ENCODE measurements around the gene IQGAP2. TPM values are rescaled to one million over a fixed set of nuclear protein-coding genes. Genes with fewer than 3 reads are reported as not detected.

IQGAP2 gene
- total and polyA plus RNA-seq, 2 of the 8 experiments (the other 6 are each of a cell fraction or from before 2014, with no cell fraction given), result 19.7 to 66.0 TPM

DNA sequence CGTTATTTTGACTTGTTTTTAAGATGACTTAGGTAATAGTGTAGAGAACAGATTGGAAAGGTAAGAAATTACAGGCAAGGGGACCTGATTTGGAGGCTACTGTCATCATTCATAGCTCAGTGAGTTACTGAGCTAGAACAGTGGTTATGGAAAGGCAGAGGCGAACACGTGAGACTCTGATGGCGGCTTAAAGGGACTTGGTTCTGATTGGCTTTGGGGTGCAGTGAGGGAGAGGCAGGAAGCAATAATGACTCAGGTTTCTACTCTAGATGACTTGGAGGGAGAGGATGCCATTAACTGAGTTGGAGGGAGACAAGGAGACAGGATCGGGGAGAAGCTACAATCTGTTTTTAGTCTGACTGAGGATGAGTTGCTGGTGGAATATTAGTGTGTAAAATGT lies 217.1 kb downstream of the IQGAP2 start:
- Histone ChIP-seq H3K23me2 (ENCODE audit: low read depth, low read length) (no peaks in the 10 kb centered on the region), H3K36me3 (ENCODE audit: control insufficient read depth in 2 of 4, insufficient read depth in 4 of 4, low read length in 3 of 4) (no peaks in the 10 kb centered on the region), H3K27me3 (replicated peaks in 1 of 4; ENCODE audit: control insufficient read depth in 3 of 4, extremely low read depth in 1 of 4, insufficient read depth in 3 of 4, low read length in 3 of 4) (no peaks in the 10 kb centered on the region), H3K4me1 (replicated peaks in 1 of 4; ENCODE audit: control insufficient read depth in 3 of 4, insufficient read depth in 4 of 4, low read length in 3 of 4) (peaks cover 0 to 6% (median 4%) of the 10 kb centered on the region in 4 experiments; a peak in 3 of 7 replicates), H2BK20ac (ENCODE audit: low read length) (no peak overlapping the region), H3K18ac (ENCODE audit: extremely low read depth, low read length) (no peak overlapping the region), H4K91ac (replicated peaks; ENCODE audit: insufficient read length, low read length) (no peak overlapping the region), H4K20me1 (replicated peaks in 1 of 2; ENCODE audit: control insufficient read depth in 1 of 2, insufficient read depth in 2 of 2, low read length in 2 of 2) (no peaks in the 10 kb centered on the region), H3K79me1 (ENCODE audit: low read depth, low read length) (no peaks in the 10 kb centered on the region), H3K9ac (replicated peaks in 1 of 4; ENCODE audit: extremely low read depth in 1 of 4, low read depth in 3 of 4, low read length in 3 of 4) (no peak overlapping the region), H3K14ac (ENCODE audit: insufficient read length) (no peak overlapping the region), H3K23ac (ENCODE audit: insufficient read length) (no peak overlapping the region), H3K56ac (replicated peaks; ENCODE audit: insufficient read length, low read depth, low read length) (no peak overlapping the region), H3K79me2 (ENCODE audit: control insufficient read depth in 1 of 2, insufficient read depth in 2 of 2, low read length in 2 of 2) (no peaks in the 10 kb centered on the region), H4K8ac (ENCODE audit: extremely low read depth, insufficient read depth, low read length) (no peak overlapping the region), H2BK5ac (ENCODE audit: low read depth, low read length) (no peak overlapping the region), H2AFZ (ENCODE audit: low read length) (no peak overlapping the region), H4K5ac (ENCODE audit: insufficient read length, low read depth, low read length) (no peak overlapping the region), H2BK12ac (ENCODE audit: low read depth, low read length) (no peak overlapping the region), H2BK15ac (ENCODE audit: low read length) (no peak overlapping the region), H3K9me3 (ENCODE audit: insufficient read depth in 2 of 2, low read depth in 1 of 2, low read length in 1 of 2) (no peaks in the 10 kb centered on the region), H3K4me3 (ENCODE audit: extremely low read depth in 1 of 4, insufficient read depth in 2 of 4, low read depth in 3 of 4, low read length in 4 of 4) (no peak overlapping the region), H2AK5ac (ENCODE audit: low read depth, low read length) (no peak overlapping the region), H3K27ac (ENCODE audit: low read depth, low read length) (no peak overlapping the region), H2BK120ac (replicated peaks; ENCODE audit: low read depth, low read length) (no peak overlapping the region), H3K4ac (replicated peaks; ENCODE audit: insufficient read length, low read depth, low read length) (no peak overlapping the region), H3K4me2 (ENCODE audit: insufficient read depth in 1 of 2, low read depth in 2 of 2, low read length in 2 of 2) (no peak overlapping the region)
- POLR2A ChIA-PET (ENCODE audit: partially characterized antibody), result interaction anchor here (1.3 kb wide), 1 partner anchor 9 kb away, joined by 3 read pairs; no protein-coding TSS in a partner anchor
- FAIRE-seq (no peak), DNase-seq (ENCODE audit: low read depth in 1 of 2, low spot score in 2 of 2) (no peak)
- 85% methylated on average over 5 of the region's 5 CpGs; no CpG with 5 or more reads in 1 of the 2 experiments for WGBS, 2 experiments (ENCODE audit: extremely low coverage in 1 of 2, insufficient coverage in 1 of 2, insufficient read length in 1 of 2, insufficient replicate concordance in 2 of 2, low coverage in 1 of 2, low lambda C conversion rate in 2 of 2, missing lambda C conversion rate in 1 of 2)
- CTCF ChIA-PET (ENCODE audit: partially characterized antibody), result interaction anchor here (0.7 to 1.5 kb wide), 5 partner anchors 11 to 154 kb away, joined by 3 read pairs; no protein-coding TSS in a partner anchor
- TF ChIP-seq, protein P1, sequence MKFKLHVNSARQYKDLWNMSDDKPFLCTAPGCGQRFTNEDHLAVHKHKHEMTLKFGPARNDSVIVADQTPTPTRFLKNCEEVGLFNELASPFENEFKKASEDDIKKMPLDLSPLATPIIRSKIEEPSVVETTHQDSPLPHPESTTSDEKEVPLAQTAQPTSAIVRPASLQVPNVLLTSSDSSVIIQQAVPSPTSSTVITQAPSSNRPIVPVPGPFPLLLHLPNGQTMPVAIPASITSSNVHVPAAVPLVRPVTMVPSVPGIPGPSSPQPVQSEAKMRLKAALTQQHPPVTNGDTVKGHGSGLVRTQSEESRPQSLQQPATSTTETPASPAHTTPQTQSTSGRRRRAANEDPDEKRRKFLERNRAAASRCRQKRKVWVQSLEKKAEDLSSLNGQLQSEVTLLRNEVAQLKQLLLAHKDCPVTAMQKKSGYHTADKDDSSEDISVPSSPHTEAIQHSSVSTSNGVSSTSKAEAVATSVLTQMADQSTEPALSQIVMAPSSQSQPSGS (IDR thresholded peaks at IDR 0.05; ENCODE audit: low read length), result no peak
- TF ChIP-seq MAFK (IDR thresholded peaks at IDR 0.05; ENCODE audit: low read depth, low read length), result no peak
- TF ChIP-seq, protein P2, sequence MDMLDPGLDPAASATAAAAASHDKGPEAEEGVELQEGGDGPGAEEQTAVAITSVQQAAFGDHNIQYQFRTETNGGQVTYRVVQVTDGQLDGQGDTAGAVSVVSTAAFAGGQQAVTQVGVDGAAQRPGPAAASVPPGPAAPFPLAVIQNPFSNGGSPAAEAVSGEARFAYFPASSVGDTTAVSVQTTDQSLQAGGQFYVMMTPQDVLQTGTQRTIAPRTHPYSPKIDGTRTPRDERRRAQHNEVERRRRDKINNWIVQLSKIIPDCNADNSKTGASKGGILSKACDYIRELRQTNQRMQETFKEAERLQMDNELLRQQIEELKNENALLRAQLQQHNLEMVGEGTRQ (IDR thresholded peaks at IDR 0.05; ENCODE audit: low read length), result no peak
- no peak for TF ChIP-seq GABPA (IDR thresholded peaks at IDR 0.05; ENCODE audit: borderline replicate concordance, insufficient read depth, low read length)
- no peak for TF ChIP-seq CBX8 (IDR thresholded peaks at IDR 0.05; ENCODE audit: borderline replicate concordance, low read depth, low read length)
- TF ChIP-seq, protein P3, sequence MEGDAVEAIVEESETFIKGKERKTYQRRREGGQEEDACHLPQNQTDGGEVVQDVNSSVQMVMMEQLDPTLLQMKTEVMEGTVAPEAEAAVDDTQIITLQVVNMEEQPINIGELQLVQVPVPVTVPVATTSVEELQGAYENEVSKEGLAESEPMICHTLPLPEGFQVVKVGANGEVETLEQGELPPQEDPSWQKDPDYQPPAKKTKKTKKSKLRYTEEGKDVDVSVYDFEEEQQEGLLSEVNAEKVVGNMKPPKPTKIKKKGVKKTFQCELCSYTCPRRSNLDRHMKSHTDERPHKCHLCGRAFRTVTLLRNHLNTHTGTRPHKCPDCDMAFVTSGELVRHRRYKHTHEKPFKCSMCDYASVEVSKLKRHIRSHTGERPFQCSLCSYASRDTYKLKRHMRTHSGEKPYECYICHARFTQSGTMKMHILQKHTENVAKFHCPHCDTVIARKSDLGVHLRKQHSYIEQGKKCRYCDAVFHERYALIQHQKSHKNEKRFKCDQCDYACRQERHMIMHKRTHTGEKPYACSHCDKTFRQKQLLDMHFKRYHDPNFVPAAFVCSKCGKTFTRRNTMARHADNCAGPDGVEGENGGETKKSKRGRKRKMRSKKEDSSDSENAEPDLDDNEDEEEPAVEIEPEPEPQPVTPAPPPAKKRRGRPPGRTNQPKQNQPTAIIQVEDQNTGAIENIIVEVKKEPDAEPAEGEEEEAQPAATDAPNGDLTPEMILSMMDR (IDR thresholded peaks at IDR 0.05; ENCODE audit: control extremely low read depth in 1 of 3, insufficient read depth in 1 of 3, low read depth in 1 of 3, low read length in 3 of 3), result no peak
- TF ChIP-seq SP1 (IDR thresholded peaks at IDR 0.05; ENCODE audit: low read depth, low read length), result no peak
- TF ChIP-seq SP4 (IDR thresholded peaks at IDR 0.05; ENCODE audit: low read length), result no peak
- no peak for TF ChIP-seq POLR2AphosphoS5 (IDR thresholded peaks at IDR 0.05; ENCODE audit: low read depth, low read length)

All from H1 (cell line).